Measurements from ENCODE around the gene OXA1L. TPM values are rescaled to one million over a fixed set of nuclear protein-coding genes. Genes with fewer than 3 reads are reported as not detected.
"Not testable (repeated sequence)": the region's sequence is repeated elsewhere in the genome, so short reads cannot be mapped to it uniquely, and the experiment has no call there.

The OXA1L gene
- polyA plus RNA-seq, 3 donors from 2014 or later = 27.9 to 48.5 (median 44.0) TPM

- H3K27ac Mint-ChIP-seq = peak overlapping the region in 2 of 6 donors; percentile 9 to 28
Observed at GRCh38 chr14:22773162-22774010, 6.9 kb downstream of the OXA1L start.

GRCh38 chr14:22774011-22774706 lies 7.7 kb downstream of the OXA1L start:
- Mint-ChIP-seq H3K27ac (peak overlapping the region in 1 of 6 donors; percentile 9), H3K4me1 (peaks cover 4 to 8% of the 10 kb centered on the region in 2 donors)

More at GRCh38 chr14:22773162-22774010, 6.9 kb downstream of the OXA1L start:
- no peak overlapping the region for H3K4me3 Mint-ChIP-seq
- H3K9me3 Mint-ChIP-seq = no peaks in the 10 kb centered on the region
- peaks cover 8 to 16% of the 10 kb centered on the region in 2 donors for H3K4me1 Mint-ChIP-seq
- H3K36me3 Mint-ChIP-seq = peaks cover 19 to 30% (median 27%) of the 10 kb centered on the region in 3 donors
- H3K27me3 Mint-ChIP-seq (ENCODE audit: low read depth in 3 of 3) = peaks cover 0 to 2% (median 2%) of the 10 kb centered on the region in 3 donors
- no peak for DNase-seq

GRCh38 chr14:22776215-22776614 lies 9.7 kb downstream of the OXA1L start:
- no peak for DNase-seq
- no peak overlapping the region for H3K4me3 Mint-ChIP-seq
- no peaks in the 10 kb centered on the region for H3K9me3 Mint-ChIP-seq
- no peak overlapping the region for H3K27ac Mint-ChIP-seq
- peaks cover 7% of the 10 kb centered on the region in 3 donors for H3K36me3 Mint-ChIP-seq
- no peaks in the 10 kb centered on the region for H3K4me1 Mint-ChIP-seq
- H3K27me3 Mint-ChIP-seq (ENCODE audit: low read depth in 3 of 3) = peaks cover 0 to 2% (median 0%) of the 10 kb centered on the region in 3 donors

More at GRCh38 chr14:22774011-22774706, 7.7 kb downstream of the OXA1L start:
- no peak for DNase-seq
- H3K27me3 Mint-ChIP-seq (ENCODE audit: low read depth in 3 of 3) = peaks cover 0 to 2% (median under 1%) of the 10 kb centered on the region in 3 donors
- no peaks in the 10 kb centered on the region for H3K9me3 Mint-ChIP-seq
- no peak overlapping the region for H3K4me3 Mint-ChIP-seq
- H3K36me3 Mint-ChIP-seq = peaks cover 17 to 28% (median 25%) of the 10 kb centered on the region in 3 donors

- not testable (repeated sequence) for H3K27me3 Mint-ChIP-seq (ENCODE audit: low read depth in 3 of 3); H3K36me3 Mint-ChIP-seq; DNase-seq; H3K27ac Mint-ChIP-seq; H3K4me1 Mint-ChIP-seq; H3K4me3 Mint-ChIP-seq; H3K9me3 Mint-ChIP-seq
Observed at GRCh38 chr14:22776849-22777248, 10.4 kb downstream of the OXA1L start.

- Mint-ChIP-seq H3K27me3 (ENCODE audit: low read depth in 3 of 3) (peaks cover 0 to 2% (median 0%) of the 10 kb centered on the region in 3 donors), H3K27ac (no peak overlapping the region), H3K9me3 (no peaks in the 10 kb centered on the region), H3K4me1 (no peaks in the 10 kb centered on the region), H3K4me3 (no peak overlapping the region), H3K36me3 (peaks cover 0 to 3% (median 0%) of the 10 kb centered on the region in 3 donors)
- DNase-seq = no peak
Observed at GRCh38 chr14:22778084-22778483, 11.6 kb downstream of the OXA1L start.

GRCh38 chr14:22780105-22780679 lies 13.7 kb downstream of the OXA1L start:
- no peaks in the 10 kb centered on the region for H3K9me3 Mint-ChIP-seq

GRCh38 chr14:22780941-22781300 lies 14.4 kb downstream of the OXA1L start:
- no peaks in the 10 kb centered on the region for H3K4me1 Mint-ChIP-seq
- peaks cover 0 to 3% (median 0%) of the 10 kb centered on the region in 3 donors for H3K27me3 Mint-ChIP-seq (ENCODE audit: low read depth in 3 of 3)
- H3K36me3 Mint-ChIP-seq = no peaks in the 10 kb centered on the region
- no peak overlapping the region for H3K27ac Mint-ChIP-seq
- no peak for DNase-seq
- no peak overlapping the region for H3K4me3 Mint-ChIP-seq
- H3K9me3 Mint-ChIP-seq = no peaks in the 10 kb centered on the region

More at GRCh38 chr14:22780105-22780679, 13.7 kb downstream of the OXA1L start:
- no peak overlapping the region for H3K27ac Mint-ChIP-seq
- no peak for DNase-seq
- peaks cover 0 to 3% (median 0%) of the 10 kb centered on the region in 3 donors for H3K27me3 Mint-ChIP-seq (ENCODE audit: low read depth in 3 of 3)
- H3K36me3 Mint-ChIP-seq = no peaks in the 10 kb centered on the region
- H3K4me3 Mint-ChIP-seq = no peak overlapping the region
- H3K4me1 Mint-ChIP-seq = no peaks in the 10 kb centered on the region

GRCh38 chr14:22781301-22781991 lies 15.0 kb downstream of the OXA1L start:
- no peak for DNase-seq
- H3K27me3 Mint-ChIP-seq (ENCODE audit: low read depth in 3 of 3) = peaks cover 0 to 3% (median 0%) of the 10 kb centered on the region in 3 donors
- H3K4me3 Mint-ChIP-seq = no peak overlapping the region
- H3K9me3 Mint-ChIP-seq = no peaks in the 10 kb centered on the region
- H3K27ac Mint-ChIP-seq = no peak overlapping the region
- H3K36me3 Mint-ChIP-seq = no peaks in the 10 kb centered on the region
- H3K4me1 Mint-ChIP-seq = no peaks in the 10 kb centered on the region

- H3K4me1 Mint-ChIP-seq = no peaks in the 10 kb centered on the region
- H3K27ac Mint-ChIP-seq = no peak overlapping the region
Observed at GRCh38 chr14:22786685-22787084, 20.2 kb downstream of the OXA1L start.

GRCh38 chr14:22791301-22791700 lies 24.8 kb downstream of the OXA1L start:
- no peaks in the 10 kb centered on the region for H3K36me3 Mint-ChIP-seq

More at GRCh38 chr14:22786685-22787084, 20.2 kb downstream of the OXA1L start:
- Mint-ChIP-seq H3K9me3 (no peaks in the 10 kb centered on the region), H3K36me3 (no peaks in the 10 kb centered on the region), H3K4me3 (no peak overlapping the region), H3K27me3 (ENCODE audit: low read depth in 3 of 3) (peaks cover 3 to 6% (median 3%) of the 10 kb centered on the region in 3 donors)
- no peak for DNase-seq

GRCh38 chr14:22792158-22792557 lies 25.7 kb downstream of the OXA1L start:
- no peak for DNase-seq
- H3K4me3 Mint-ChIP-seq = no peak overlapping the region
- H3K27me3 Mint-ChIP-seq (ENCODE audit: low read depth in 3 of 3) = peaks cover 3 to 7% (median 5%) of the 10 kb centered on the region in 3 donors
- no peaks in the 10 kb centered on the region for H3K9me3 Mint-ChIP-seq
- H3K36me3 Mint-ChIP-seq = no peaks in the 10 kb centered on the region
- no peak overlapping the region for H3K27ac Mint-ChIP-seq
- no peaks in the 10 kb centered on the region for H3K4me1 Mint-ChIP-seq

More at GRCh38 chr14:22791301-22791700, 24.8 kb downstream of the OXA1L start:
- H3K9me3 Mint-ChIP-seq = no peaks in the 10 kb centered on the region
- H3K27ac Mint-ChIP-seq = no peak overlapping the region
- H3K4me1 Mint-ChIP-seq = no peaks in the 10 kb centered on the region
- H3K4me3 Mint-ChIP-seq = no peak overlapping the region
- DNase-seq = no peak
- H3K27me3 Mint-ChIP-seq (ENCODE audit: low read depth in 3 of 3) = peaks cover 3 to 7% (median 5%) of the 10 kb centered on the region in 3 donors

- not testable (repeated sequence) for H3K4me1 Mint-ChIP-seq; H3K9me3 Mint-ChIP-seq; H3K27ac Mint-ChIP-seq; H3K36me3 Mint-ChIP-seq; H3K4me3 Mint-ChIP-seq; DNase-seq; H3K27me3 Mint-ChIP-seq (ENCODE audit: low read depth in 3 of 3)
Observed at GRCh38 chr14:22793550-22793949, 27.1 kb downstream of the OXA1L start.

GRCh38 chr14:22793976-22794375 lies 27.5 kb downstream of the OXA1L start:
- Mint-ChIP-seq H3K27me3 (ENCODE audit: low read depth in 3 of 3) (peaks cover 4 to 7% (median 5%) of the 10 kb centered on the region in 3 donors), H3K4me3 (no peak overlapping the region), H3K27ac (no peak overlapping the region), H3K36me3 (no peaks in the 10 kb centered on the region), H3K9me3 (no peaks in the 10 kb centered on the region), H3K4me1 (no peaks in the 10 kb centered on the region)
- DNase-seq = no peak

All from immature natural killer cell (primary cell).